ENCODE data around the gene PRLR. TPM values are rescaled to one million over a fixed set of nuclear protein-coding genes. Genes with fewer than 3 reads are reported as not detected.

The PRLR gene
- total and polyA plus RNA-seq, 9 of the 15 experiments (the other 6 are each of a cell fraction or from before 2014, with no cell fraction given) = 0.02 TPM; not detected in 8

GRCh38 chr5:35127006-35127405 lies 103.3 kb downstream of the PRLR start (continued):
- TF ChIP-seq ZMIZ1 (IDR thresholded peaks at IDR 0.05; ENCODE audit: low read depth in 2 of 2, low read length in 2 of 2) = no peak
- TF ChIP-seq SIRT6 (IDR thresholded peaks at IDR 0.05; ENCODE audit: low read depth, low read length) = no peak
- no peak for TF ChIP-seq SMARCC2 (IDR thresholded peaks at IDR 0.05; ENCODE audit: low read depth)
- no peak for TF ChIP-seq HNRNPUL1 (IDR thresholded peaks at IDR 0.05; ENCODE audit: low read length)
- no peak for TF ChIP-seq MXD1 (CRISPR knock-in tag; IDR thresholded peaks at IDR 0.05; ENCODE audit: borderline replicate concordance, poor library complexity, severe bottlenecking)
- TF ChIP-seq JUN (IDR thresholded peaks at IDR 0.05; ENCODE audit: borderline replicate concordance, low read depth, low read length) = no peak
- no peak for TF ChIP-seq JUN (CRISPR knock-in tag; IDR thresholded peaks at IDR 0.05; ENCODE audit: borderline replicate concordance)
- TF ChIP-seq PPARD (CRISPR knock-in tag; IDR thresholded peaks at IDR 0.05) = no peak
- TF ChIP-seq ZNF444 (CRISPR knock-in tag; IDR thresholded peaks at IDR 0.05) = no peak
- no peak for TF ChIP-seq ZNF407 (IDR thresholded peaks at IDR 0.05; ENCODE audit: low read depth)

Data from K562 (cell line).